Measurements from ENCODE around the gene CPNE5. TPM values are rescaled to one million over a fixed set of nuclear protein-coding genes. Genes with fewer than 3 reads are reported as not detected.

Gene CPNE5
- total and polyA plus RNA-seq, 9 of the 15 experiments (the other 6 are each of a cell fraction or from before 2014, with no cell fraction given) = 0.14 to 1.0 (median 0.46) TPM; not detected in 2

DNA sequence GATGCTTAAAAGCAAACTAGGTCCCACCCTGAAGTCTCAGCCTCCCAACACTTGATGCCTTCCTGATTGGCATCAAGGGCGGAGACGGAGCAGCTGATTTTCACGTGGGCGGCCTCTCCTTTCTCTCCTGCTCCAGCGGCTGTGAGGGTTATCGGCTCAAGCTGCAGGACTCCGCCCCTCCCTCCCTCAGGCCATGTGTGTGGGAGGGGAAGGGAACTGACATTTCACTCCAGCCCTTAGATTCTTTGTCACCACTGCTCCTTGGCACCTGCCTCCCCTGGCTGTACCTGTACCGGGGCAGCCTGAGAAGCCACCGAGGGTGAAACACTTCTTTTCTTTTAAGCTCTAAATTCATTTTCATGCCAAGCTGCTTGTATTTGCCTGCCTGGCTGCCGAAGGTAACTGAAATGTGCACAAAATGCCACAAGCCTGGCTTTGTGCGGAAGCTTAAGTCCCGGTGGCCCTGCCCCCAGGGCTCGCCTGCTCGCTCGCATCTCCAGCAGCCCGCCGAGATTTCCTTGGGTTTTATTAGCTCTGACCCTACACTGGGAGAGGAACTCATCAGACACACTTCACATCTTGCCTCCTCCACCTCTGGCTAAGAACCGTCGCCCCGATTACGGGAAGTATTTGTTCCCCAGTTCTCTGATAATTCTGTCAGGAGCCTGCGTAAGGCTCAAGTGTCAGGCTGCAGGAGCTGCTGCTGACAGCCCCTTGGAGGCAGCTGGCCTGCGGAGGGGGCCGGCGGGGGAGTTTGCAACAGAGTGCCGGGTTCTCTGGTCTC lies 9.6 kb upstream of the CPNE5 start (continued):
- TF ChIP-seq ZBTB8A (IDR thresholded peaks at IDR 0.05; ENCODE audit: partially characterized antibody) (no peak), SRSF3 (IDR thresholded peaks at IDR 0.05; ENCODE audit: insufficient read depth, low read length) (no peak), BACH1 (tag; IDR thresholded peaks at IDR 0.05) (no peak), PHF21A (IDR thresholded peaks at IDR 0.05; ENCODE audit: borderline replicate concordance, low read depth) (peak; percentile 71; the same call in 1 of the 2 replicates), CHD1 (IDR thresholded peaks at IDR 0.05; ENCODE audit: low read length) (no peak), HMG20A (CRISPR knock-in tag; conservative IDR thresholded peaks at IDR 0.05) (no peak), ZNF518B (CRISPR knock-in tag; IDR thresholded peaks at IDR 0.05) (no peak), CHD2 (IDR thresholded peaks at IDR 0.05; ENCODE audit: low read depth, low read length) (no peak), U2AF2 (optimal IDR thresholded peaks at IDR 0.05; ENCODE audit: low read depth, low read length) (no peak), SMARCC2 (IDR thresholded peaks at IDR 0.05; ENCODE audit: low read depth) (no peak), ZNF696 (CRISPR knock-in tag; conservative IDR thresholded peaks at IDR 0.05) (no peak), MED1 (CRISPR knock-in tag; IDR thresholded peaks at IDR 0.05; ENCODE audit: borderline replicate concordance) (no peak), YY1 (IDR thresholded peaks at IDR 0.05; ENCODE audit: borderline replicate concordance in 1 of 3, control insufficient read depth in 1 of 3, extremely low read depth in 1 of 3, insufficient read depth in 3 of 3, insufficient read length in 1 of 3, insufficient replicate concordance in 2 of 3, low read depth in 1 of 3, low read length in 2 of 3) (no peak), ZNF583 (CRISPR knock-in tag; IDR thresholded peaks at IDR 0.05) (no peak), CHD4 (IDR thresholded peaks at IDR 0.05; ENCODE audit: insufficient read depth, insufficient replicate concordance, low read depth, low read length, poor library complexity, severe bottlenecking) (peak; percentile 36)
- TF ChIP-seq, protein P1, sequence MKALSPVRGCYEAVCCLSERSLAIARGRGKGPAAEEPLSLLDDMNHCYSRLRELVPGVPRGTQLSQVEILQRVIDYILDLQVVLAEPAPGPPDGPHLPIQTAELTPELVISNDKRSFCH (CRISPR knock-in tag; IDR thresholded peaks at IDR 0.05) = no peak
- TF ChIP-seq, protein P1 (tag; IDR thresholded peaks at IDR 0.05) = peak; percentile 72
- TF ChIP-seq, protein P2, sequence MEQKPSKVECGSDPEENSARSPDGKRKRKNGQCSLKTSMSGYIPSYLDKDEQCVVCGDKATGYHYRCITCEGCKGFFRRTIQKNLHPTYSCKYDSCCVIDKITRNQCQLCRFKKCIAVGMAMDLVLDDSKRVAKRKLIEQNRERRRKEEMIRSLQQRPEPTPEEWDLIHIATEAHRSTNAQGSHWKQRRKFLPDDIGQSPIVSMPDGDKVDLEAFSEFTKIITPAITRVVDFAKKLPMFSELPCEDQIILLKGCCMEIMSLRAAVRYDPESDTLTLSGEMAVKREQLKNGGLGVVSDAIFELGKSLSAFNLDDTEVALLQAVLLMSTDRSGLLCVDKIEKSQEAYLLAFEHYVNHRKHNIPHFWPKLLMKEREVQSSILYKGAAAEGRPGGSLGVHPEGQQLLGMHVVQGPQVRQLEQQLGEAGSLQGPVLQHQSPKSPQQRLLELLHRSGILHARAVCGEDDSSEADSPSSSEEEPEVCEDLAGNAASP (IDR thresholded peaks at IDR 0.05) = no peak
- TF ChIP-seq, protein P3, sequence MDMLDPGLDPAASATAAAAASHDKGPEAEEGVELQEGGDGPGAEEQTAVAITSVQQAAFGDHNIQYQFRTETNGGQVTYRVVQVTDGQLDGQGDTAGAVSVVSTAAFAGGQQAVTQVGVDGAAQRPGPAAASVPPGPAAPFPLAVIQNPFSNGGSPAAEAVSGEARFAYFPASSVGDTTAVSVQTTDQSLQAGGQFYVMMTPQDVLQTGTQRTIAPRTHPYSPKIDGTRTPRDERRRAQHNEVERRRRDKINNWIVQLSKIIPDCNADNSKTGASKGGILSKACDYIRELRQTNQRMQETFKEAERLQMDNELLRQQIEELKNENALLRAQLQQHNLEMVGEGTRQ (CRISPR knock-in tag; IDR thresholded peaks at IDR 0.05) = no peak
